NOMO-1 treated with DMSO at 0.1 percent for 48 hours (cell line): ENCODE data around the gene KCNJ13.

Source experiments
- DNase-seq: peaks from one replicate; lab custom pipeline; 2025; ENCODE audit not compliant: unreplicated experiment; lab: John Stamatoyannopoulos, UW

Gene KCNJ13

GRCh38 chr2:232776435-232776834 lies at the start of gene KCNJ13:
TSS of gene KCNJ13 (minus strand) at chr2:232776565. CDS start at chr2:232771362, 5,203 bp downstream.
- DNase-seq, result no peak

GRCh38 chr2:232817756-232818155 lies 41.4 kb upstream of the KCNJ13 start:
- DNase-seq, result no peak

- peak; percentile 24 for DNase-seq
These were observed 40.3 kb upstream of the KCNJ13 start for GRCh38 chr2:232816657-232817056.

- DNase-seq, result no peak
These were observed 39.2 kb upstream of the KCNJ13 start for GRCh38 chr2:232815569-232815968.

- no peak for DNase-seq
These were observed 34.1 kb upstream of the KCNJ13 start for GRCh38 chr2:232810444-232810843.

GRCh38 chr2:232809349-232810124 lies 33.2 kb upstream of the KCNJ13 start:
- no peak for DNase-seq

- no peak for DNase-seq
These were observed 25.7 kb upstream of the KCNJ13 start for GRCh38 chr2:232802091-232802490.

GRCh38 chr2:232800166-232800565 lies 23.8 kb upstream of the KCNJ13 start:
- no peak for DNase-seq

- no peak for DNase-seq
These were observed 21.8 kb upstream of the KCNJ13 start for GRCh38 chr2:232798187-232798586.

- no peak for DNase-seq
These were observed 19.6 kb upstream of the KCNJ13 start for GRCh38 chr2:232795920-232796319.

GRCh38 chr2:232794981-232795380 lies 18.6 kb upstream of the KCNJ13 start:
- no peak for DNase-seq

- DNase-seq, result no peak
These were observed 16.9 kb upstream of the KCNJ13 start for GRCh38 chr2:232793271-232793670.

- no peak for DNase-seq
These were observed 15.2 kb upstream of the KCNJ13 start for GRCh38 chr2:232791518-232791917.

GRCh38 chr2:232789082-232789481 lies 12.7 kb upstream of the KCNJ13 start:
- no peak for DNase-seq

- DNase-seq, result no peak
These were observed 11.4 kb upstream of the KCNJ13 start for GRCh38 chr2:232787806-232788205.

- DNase-seq, result no peak
These were observed 6.9 kb upstream of the KCNJ13 start for GRCh38 chr2:232783278-232783677.

GRCh38 chr2:232781765-232782164 lies 5.4 kb upstream of the KCNJ13 start:
- DNase-seq, result no peak

- DNase-seq, result no peak
These were observed 3.6 kb upstream of the KCNJ13 start for GRCh38 chr2:232779934-232780333.

- DNase-seq, result no peak
These were observed 3.1 kb upstream of the KCNJ13 start for GRCh38 chr2:232779465-232779864.

GRCh38 chr2:232777276-232777675 lies 911 bp upstream of the KCNJ13 start:
- DNase-seq, result no peak

GRCh38 chr2:232773815-232774214 lies 2.5 kb downstream of the KCNJ13 start:
- DNase-seq, result no peak

GRCh38 chr2:232772531-232772930 lies 3.8 kb downstream of the KCNJ13 start:
- DNase-seq, result no peak

- DNase-seq, result no peak
These were observed 4.5 kb downstream of the KCNJ13 start for GRCh38 chr2:232771870-232772269.
